HepG2 (cell line): ENCODE results near the gene KIF9. TPM values are rescaled to one million over a fixed set of nuclear protein-coding genes. Genes with fewer than 3 reads are reported as not detected.

Experiments
- ATAC-seq: fragments of 200-7000 bp; cut with Tn5 transposase; 3 replicates; pipeline ENCODE4 v1.9.1; 2020; ENCODE audit warnings: mild to moderate bottlenecking, moderate library complexity
- BruUV-seq: library from RNA; stranded (reverse); fragments of 400-500 nt; replicated peaks from 2 replicates; lab custom pipeline; 2021; lab: Mats Ljungman, UMichigan
- CTCF ChIA-PET: fragments of 300-600 bp; formaldehyde crosslinking; extraction: SDS; loops from one replicate; lab custom pipeline; 2021; ENCODE audit warnings: low total read pairs, inconsistent platforms, low intra/inter-chr PET ratio; lab: Yijun Ruan, JAX
- POLR2A ChIA-PET: fragments of 350-600 bp; sonication (Branson Sonifier 250); formaldehyde crosslinking; loops from one replicate; lab custom pipeline; 2020; ENCODE audit warnings: antibody characterized with exemption, inconsistent platforms; lab: Yijun Ruan, JAX
- DNase-seq: peaks from one replicate; pipeline ENCODE4 v3.0.0-alpha.2; 2015; ENCODE audit warnings: low spot score
- FAIRE-seq: peaks from 3 replicates; lab custom pipeline; 2011; peaks lifted over from hg19 to GRCh38; lab: Jason Lieb, UNC
- H2AFZ ChIP-seq: one replicate; pipeline ENCODE4 v1.6.1; 2011; ENCODE audit warnings: low read length, inconsistent platforms
- H3K27ac ChIP-seq: fragments of 300-600 bp; 3 replicates; pipeline ENCODE4 v1.8.0; 2011; ENCODE audit warnings: mixed run types, mild to moderate bottlenecking, mixed read lengths, low read length, inconsistent platforms; ENCODE audit not compliant: insufficient read depth; ENCODE audit errors: extremely low read length
- H3K27me3 ChIP-seq, 2 experiments: fragments of 200-600 bp in 1 of 2; 2 replicates in 1 of 2; 3 replicates in 1 of 2; pipeline versions ENCODE4 v1.6.0 to v1.8.0; 2011; ENCODE audit warnings: low read length in 2 of 2, mild to moderate bottlenecking in 2 of 2, moderate library complexity in 2 of 2, inconsistent platforms in 1 of 2; ENCODE audit not compliant: insufficient read depth in 2 of 2, control insufficient read depth in 1 of 2
- H3K36me3 ChIP-seq, 2 experiments: fragments of 200-600 bp in 1 of 2; replicated peaks in 1 of 2; 2 replicates in 1 of 2; 3 replicates in 1 of 2; pipeline versions ENCODE4 v1.5.1 to v1.8.0; 2011; ENCODE audit warnings: low read length in 2 of 2, inconsistent platforms in 1 of 2; ENCODE audit not compliant: insufficient read depth in 2 of 2, control insufficient read depth in 1 of 2
- H3K4me1 ChIP-seq: 2 replicates; pipeline ENCODE4 v1.5.1; 2012; ENCODE audit warnings: low read length, inconsistent platforms; ENCODE audit not compliant: insufficient read depth
- H3K4me2 ChIP-seq: 2 replicates; pipeline ENCODE4 v1.6.0; 2011; ENCODE audit warnings: low read depth, low read length, inconsistent platforms
- H3K4me3 ChIP-seq, 3 experiments: fragments of 200-600 bp in 1 of 3; sonication (generic), shearing (Covaris generic) in 1 of 3; replicated peaks in 1 of 3; 2 replicates each; pipeline ENCODE4 v1.5.1; 2011 to 2016; ENCODE audit warnings: low read length in 3 of 3, inconsistent platforms in 2 of 3, low read depth in 2 of 3, mild to moderate bottlenecking in 2 of 3, control low read depth in 1 of 3, mixed read lengths in 1 of 3; ENCODE audit not compliant: insufficient read depth in 1 of 3
- H3K79me2 ChIP-seq: one replicate; pipeline ENCODE4 v1.6.1; 2011; ENCODE audit warnings: low read length, inconsistent platforms; ENCODE audit not compliant: insufficient read depth
- H3K9ac ChIP-seq: 2 replicates; pipeline ENCODE4 v1.6.0; 2011; ENCODE audit warnings: mild to moderate bottlenecking, low read depth, low read length, inconsistent platforms; ENCODE audit not compliant: insufficient read depth
- H3K9me3 ChIP-seq: 2 replicates; pipeline ENCODE4 v1.5.1; 2012; ENCODE audit warnings: mild to moderate bottlenecking, low read length
- H4K20me1 ChIP-seq: 2 replicates; pipeline ENCODE4 v1.6.0; 2011; ENCODE audit warnings: inconsistent platforms, mild to moderate bottlenecking, low read length, moderate library complexity; ENCODE audit not compliant: insufficient read depth
- ARNT2 ChIP-seq: sonication (generic); formaldehyde crosslinking; IDR thresholded peaks from 2 replicates; pipeline ENCODE4 v1.8.0; 2022; ENCODE audit warnings: mild to moderate bottlenecking, low read depth, missing genetic modification reagents, moderate library complexity
- BCL6 ChIP-seq: IDR thresholded peaks from 2 replicates; pipeline ENCODE4 v1.6.1; 2016; ENCODE audit warnings: missing genetic modification reagents, missing compliant biosample characterization
- ELK4 ChIP-seq: sonication (generic); formaldehyde crosslinking; IDR thresholded peaks from 2 replicates; pipeline ENCODE4 v1.9.0; 2021; ENCODE audit warnings: missing genetic modification reagents, borderline replicate concordance
- FOXM1 ChIP-seq: sonication (generic); formaldehyde crosslinking; IDR thresholded peaks from 2 replicates; pipeline ENCODE4 v1.5.0; 2020; ENCODE audit warnings: missing genetic modification reagents
- IKZF5 ChIP-seq: IDR thresholded peaks from 2 replicates; pipeline ENCODE4 v1.6.1; 2018; ENCODE audit warnings: missing genetic modification reagents, mild to moderate bottlenecking, missing compliant biosample characterization
- KAT7 ChIP-seq: IDR thresholded peaks from 2 replicates; pipeline ENCODE4 v1.6.1; 2018; ENCODE audit warnings: borderline replicate concordance, missing compliant biosample characterization
- LBX2 ChIP-seq: sonication (generic); formaldehyde crosslinking; IDR thresholded peaks from 2 replicates; pipeline ENCODE4 v1.5.0; 2020; ENCODE audit warnings: missing genetic modification reagents, mild to moderate bottlenecking, borderline replicate concordance
- MLXIP ChIP-seq: sonication (generic); formaldehyde crosslinking; IDR thresholded peaks from 2 replicates; pipeline ENCODE4 v1.9.0; 2021; ENCODE audit warnings: missing genetic modification reagents, borderline replicate concordance
- MTA1 ChIP-seq: sonication (generic); formaldehyde crosslinking; IDR thresholded peaks from 2 replicates; pipeline ENCODE4 v1.4.0; 2020; ENCODE audit warnings: missing genetic modification reagents, mild to moderate bottlenecking, borderline replicate concordance
- RNF2 ChIP-seq: fragments of 450-650 bp; conservative IDR thresholded peaks from 2 replicates; pipeline ENCODE4 v1.6.1; 2016; ENCODE audit warnings: low read depth
- ZMAT5 ChIP-seq: sonication (generic); formaldehyde crosslinking; IDR thresholded peaks from 2 replicates; pipeline ENCODE4 v1.5.0; 2020; ENCODE audit warnings: mild to moderate bottlenecking, low read depth, missing genetic modification reagents, borderline replicate concordance
- ZNF10 ChIP-seq: sonication (generic); formaldehyde crosslinking; IDR thresholded peaks from 2 replicates; pipeline ENCODE4 v1.4.0; 2020; ENCODE audit warnings: mild to moderate bottlenecking, low read depth, missing genetic modification reagents, borderline replicate concordance
- ZNF296 ChIP-seq: sonication (generic); formaldehyde crosslinking; conservative IDR thresholded peaks from 2 replicates; pipeline ENCODE4 v1.5.0; 2020; ENCODE audit warnings: mild to moderate bottlenecking, missing genetic modification reagents
- ZNF512 ChIP-seq: sonication (generic); formaldehyde crosslinking; IDR thresholded peaks from 2 replicates; pipeline ENCODE4 v1.4.0; 2020; ENCODE audit warnings: mild to moderate bottlenecking, missing genetic modification reagents
- ZNF577 ChIP-seq: sonication (generic); formaldehyde crosslinking; IDR thresholded peaks from 2 replicates; pipeline ENCODE4 v1.4.0; 2020; ENCODE audit warnings: mild to moderate bottlenecking, low read depth, missing genetic modification reagents, borderline replicate concordance
- WGBS: methylation state at CpG from one replicate; pipeline ENCODE4 v1.1.6; 2017; ENCODE audit warnings: low lambda C conversion rate; 5-methylcytosine and 5-hydroxymethylcytosine counted together
- in situ Hi-C: cut with HindIII; loops from 2 replicates; pipeline ENCODE4 v1.10.0; 2017; ENCODE audit warnings: low pct_unique_long_range_greater_than_20kb; ENCODE audit not compliant: extremely low pct_ligation_motif_present
- intact Hi-C: fragments of 100-400 bp; cut with micrococcal nuclease; formaldehyde crosslinking; loops from one replicate; pipeline ENCODE4 v1.10.0; 2022; ENCODE audit not compliant: unreplicated experiment
- polyA plus RNA-seq, 8 experiments: library from polyadenylated mRNA; depleted of rRNA in 3 of 8; stranded (reverse) in 7 of 8; unstranded in 1 of 8; fragments of >200 nt; fragmentation: Illumina TruSeq in 4 of 8; extraction: Trizol in 4 of 8; gene quantifications; 2 replicates each; pipeline versions ENCODE4 v1.2.1 to v1.2.3, GENCODE V29; 2011 to 2016; ENCODE audit warnings: low read depth in 4 of 8, missing spikeins in 1 of 8, mixed read lengths in 1 of 8; ENCODE audit not compliant: insufficient read depth in 1 of 8
- total RNA-seq, 5 experiments: library from RNA; depleted of rRNA; stranded (reverse); fragments of >200 nt; fragmentation: Illumina TruSeq; extraction: Trizol; gene quantifications; 2 replicates each; pipeline ENCODE4 v1.2.3, GENCODE V29; 2016; ENCODE audit warnings: low read depth in 1 of 5

KIF9 gene
- total and polyA plus RNA-seq, 2 of the 13 experiments (the other 11 are each of a cell fraction or from before 2014, with no cell fraction given): 5.1 to 16.9 TPM

- Histone ChIP-seq H3K27ac (peak overlapping the region; percentile 86), H3K36me3 (peaks cover 0 to under 1% of the 10 kb centered on the region in 2 experiments; a peak in 2 of 5 replicates), H3K9ac (peak overlapping the region; percentile 87), H3K4me2 (peak overlapping the region; percentile 82), H2AFZ (no peak overlapping the region), H4K20me1 (no peaks in the 10 kb centered on the region), H3K4me3 (peak overlapping the region; percentile 74 to 89 (median 86)), H3K27me3 (no peaks in the 10 kb centered on the region; a peak in 1 of 5 replicates), H3K79me2 (peaks cover 48% of the 10 kb centered on the region), H3K9me3 (no peaks in the 10 kb centered on the region), H3K4me1 (peaks cover 44% of the 10 kb centered on the region)
- FAIRE-seq (no peak), DNase-seq (no peak), ATAC-seq (peak; percentile 15)
- under 1% methylated on average over 6 of the region's 10 CpGs for WGBS
- BruUV-seq: no TSS peak
- in situ Hi-C loops: loop anchor here (5.0 kb wide), 1 partner anchor 39 kb away; no protein-coding TSS in a partner anchor
- ChIA-PET CTCF (interaction anchor here (1.6 kb wide), 1 partner anchor 33 kb away, joined by 3 read pairs; no protein-coding TSS in a partner anchor), POLR2A (interaction anchor here (0.6 to 2.6 kb wide), 8 partner anchors 10 to 119 kb away, joined by 3 to 12 read pairs (median 3); partner anchors contain the start of genes PTPN23 and SETD2)
- intact Hi-C loops: no loop called here
- TF ChIP-seq ZNF512 (0 out of 2 replicates have a peak, but pooled peaks have one; percentile 22), FOXM1 (no peak), KAT7 (CRISPR knock-in tag) (no peak), MLXIP (CRISPR knock-in tag) (no peak), LBX2 (no peak), ZMAT5 (CRISPR knock-in tag) (0 out of 2 replicates have a peak, but pooled peaks have one; percentile 17), RNF2 (no peak), BCL6 (CRISPR knock-in tag) (no peak), MTA1 (CRISPR knock-in tag) (no peak), ZNF577 (no peak), ELK4 (CRISPR knock-in tag) (no peak), ARNT2 (no peak), ZNF10 (CRISPR knock-in tag) (no peak), IKZF5 (CRISPR knock-in tag) (no peak), ZNF296 (0 out of 2 replicates have a peak, but pooled peaks have one; percentile 17)
Measured at GRCh38 chr3:47283193-47283537, 566 bp upstream of the KIF9 start.
